A673 (cell line): ENCODE data around the gene NKIRAS2. TPM values are rescaled to one million over a fixed set of nuclear protein-coding genes. Genes with fewer than 3 reads are reported as not detected.
"Not testable (repeated sequence)": the region's sequence is repeated elsewhere in the genome, so short reads cannot be mapped to it uniquely, and the experiment has no call there.

ENCODE experiments used
- BruUV-seq: library from RNA; stranded (reverse); fragments of 400-500 nt; replicated peaks from 2 replicates; lab custom pipeline; 2021; lab: Mats Ljungman, UMichigan
- CTCF ChIA-PET: fragments of 300-600 bp; sonication (Branson Sonifier 250); formaldehyde crosslinking; loops from one replicate; lab custom pipeline; 2022; ENCODE audit warnings: antibody characterized with exemption; lab: Charles Lee
- POLR2A ChIA-PET: fragments of 300-600 bp; sonication (Branson Sonifier 250); formaldehyde crosslinking; loops from one replicate; lab custom pipeline; 2022; ENCODE audit warnings: antibody characterized with exemption; ENCODE audit not compliant: low non-redundant PET; lab: Charles Lee
- DNase-seq: peaks from one replicate; pipeline ENCODE4 v3.0.0-alpha.2; 2015; ENCODE audit warnings: low spot score
- H3K27ac ChIP-seq: fragments of 200-600 bp; sonication (generic); 2 replicates; pipeline ENCODE4 v1.5.1; 2016; ENCODE audit warnings: mixed run types, low read depth, mild to moderate bottlenecking, mixed read lengths, antibody characterized with exemption, low read length; ENCODE audit not compliant: poor library complexity, severe bottlenecking
- H3K27me3 ChIP-seq: fragments of 200-600 bp; sonication (generic); replicated peaks from 2 replicates; pipeline ENCODE4 v1.6.1; 2017; ENCODE audit warnings: mixed run types, low read depth, mild to moderate bottlenecking, mixed read lengths, antibody characterized with exemption, low read length; ENCODE audit not compliant: insufficient read depth, poor library complexity
- H3K36me3 ChIP-seq: fragments of 200-600 bp; sonication (generic); 2 replicates; pipeline ENCODE4 v1.6.1; 2016; ENCODE audit warnings: mixed run types, mild to moderate bottlenecking, mixed read lengths, antibody characterized with exemption, low read length; ENCODE audit not compliant: insufficient read depth, poor library complexity, severe bottlenecking
- H3K4me1 ChIP-seq: fragments of 200-600 bp; sonication (generic); 2 replicates; pipeline ENCODE4 v1.6.1; 2017; ENCODE audit warnings: mixed run types, mild to moderate bottlenecking, mixed read lengths, antibody characterized with exemption, low read length; ENCODE audit not compliant: insufficient read depth, poor library complexity, severe bottlenecking
- H3K4me3 ChIP-seq: fragments of 200-600 bp; sonication (generic); 2 replicates; pipeline ENCODE4 v1.5.1; 2016; ENCODE audit warnings: low read depth, mixed run types, mild to moderate bottlenecking, mixed read lengths, low read length; ENCODE audit not compliant: poor library complexity, severe bottlenecking
- H3K9me3 ChIP-seq: fragments of 200-600 bp; sonication (generic); 2 replicates; pipeline ENCODE4 v1.6.1; 2016; ENCODE audit warnings: mixed run types, low read depth, mild to moderate bottlenecking, mixed read lengths, antibody characterized with exemption, low read length; ENCODE audit not compliant: poor library complexity, severe bottlenecking
- EZH2 ChIP-seq: fragments of 200-600 bp; sonication (generic); IDR thresholded peaks from 2 replicates; pipeline ENCODE4 v1.6.1; 2017; ENCODE audit warnings: borderline replicate concordance, low read depth, mild to moderate bottlenecking, mixed read lengths, antibody characterized with exemption, low read length; ENCODE audit not compliant: poor library complexity, severe bottlenecking
- intact Hi-C: fragments of 100-400 bp; cut with micrococcal nuclease; formaldehyde crosslinking; loops from one replicate; pipeline ENCODE4 v1.10.0; 2022; ENCODE audit not compliant: unreplicated experiment
- total RNA-seq: library from RNA; stranded (reverse); gene quantifications from 2 replicates; pipeline ENCODE4 v1.2.3, GENCODE V29; 2021
- TF ChIP-seq, protein P1 (sequence below): fragments of 300-800, 200-600 bp; sonication (generic); conservative IDR thresholded peaks from 2 replicates; pipeline ENCODE4 v1.5.1; 2017; ENCODE audit warnings: low read depth, mild to moderate bottlenecking, antibody characterized with exemption, low read length, moderate library complexity, mixed read lengths

Gene NKIRAS2
- total RNA-seq, 1 experiment from 2014 or later, result 28.7 TPM

DNA sequence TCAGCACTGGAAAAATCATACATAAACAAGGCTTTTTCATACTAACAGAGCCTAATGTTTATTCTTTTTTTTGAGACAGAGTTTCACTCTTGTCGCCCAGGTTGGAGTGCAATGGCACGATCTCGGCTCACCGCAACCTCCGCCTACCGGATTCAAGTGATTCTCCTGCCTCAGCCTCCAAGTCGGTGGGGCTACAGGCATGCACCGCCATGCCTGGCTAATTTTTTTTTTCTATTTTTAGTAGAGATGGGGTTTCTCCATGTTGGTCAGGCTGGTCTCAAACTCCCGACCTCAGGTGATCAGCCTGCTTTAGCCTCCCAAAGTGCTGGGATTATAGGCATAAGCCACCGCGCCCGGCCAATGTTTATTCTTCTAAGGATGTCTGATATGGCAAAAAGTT, 6.2 kb upstream of the NKIRAS2 start:
- H3K27me3 ChIP-seq, CTCF ChIA-PET, H3K9me3 ChIP-seq, H3K4me3 ChIP-seq, H3K36me3 ChIP-seq, H3K4me1 ChIP-seq, DNase-seq, H3K27ac ChIP-seq, intact Hi-C loops, BruUV-seq: not testable (repeated sequence)
- POLR2A ChIA-PET, result interaction anchor here (0.7 kb wide), 1 partner anchor 118 kb away, joined by 5 read pairs; no protein-coding TSS in a partner anchor

DNA sequence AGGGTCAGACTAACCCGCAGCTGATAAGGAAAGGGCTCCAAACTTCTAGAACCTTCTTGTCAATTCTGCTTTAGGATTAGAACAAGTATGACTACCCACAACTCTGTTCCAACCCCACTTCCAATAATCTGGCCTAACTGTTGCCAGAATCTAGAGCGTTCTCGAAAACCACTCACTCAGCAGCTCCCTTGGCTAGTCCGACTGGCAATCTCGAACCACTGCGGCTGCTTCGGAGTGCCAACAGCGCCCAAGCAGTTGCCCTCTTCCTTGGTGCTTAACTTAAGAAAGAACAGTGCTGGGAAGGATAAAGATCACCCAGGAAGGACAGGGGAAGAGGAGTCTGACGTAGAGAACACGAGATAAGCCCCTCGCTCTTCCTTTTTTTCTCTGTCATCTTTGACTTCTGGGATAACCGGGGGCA, 3.5 kb upstream of the NKIRAS2 start:
- Histone ChIP-seq H3K4me3 (peak overlapping the region; percentile 79), H3K9me3 (no peaks in the 10 kb centered on the region), H3K27me3 (no peaks in the 10 kb centered on the region), H3K4me1 (no peaks in the 10 kb centered on the region), H3K27ac (peak overlapping the region; percentile 94), H3K36me3 (no peaks in the 10 kb centered on the region)
- TF ChIP-seq, protein P1, sequence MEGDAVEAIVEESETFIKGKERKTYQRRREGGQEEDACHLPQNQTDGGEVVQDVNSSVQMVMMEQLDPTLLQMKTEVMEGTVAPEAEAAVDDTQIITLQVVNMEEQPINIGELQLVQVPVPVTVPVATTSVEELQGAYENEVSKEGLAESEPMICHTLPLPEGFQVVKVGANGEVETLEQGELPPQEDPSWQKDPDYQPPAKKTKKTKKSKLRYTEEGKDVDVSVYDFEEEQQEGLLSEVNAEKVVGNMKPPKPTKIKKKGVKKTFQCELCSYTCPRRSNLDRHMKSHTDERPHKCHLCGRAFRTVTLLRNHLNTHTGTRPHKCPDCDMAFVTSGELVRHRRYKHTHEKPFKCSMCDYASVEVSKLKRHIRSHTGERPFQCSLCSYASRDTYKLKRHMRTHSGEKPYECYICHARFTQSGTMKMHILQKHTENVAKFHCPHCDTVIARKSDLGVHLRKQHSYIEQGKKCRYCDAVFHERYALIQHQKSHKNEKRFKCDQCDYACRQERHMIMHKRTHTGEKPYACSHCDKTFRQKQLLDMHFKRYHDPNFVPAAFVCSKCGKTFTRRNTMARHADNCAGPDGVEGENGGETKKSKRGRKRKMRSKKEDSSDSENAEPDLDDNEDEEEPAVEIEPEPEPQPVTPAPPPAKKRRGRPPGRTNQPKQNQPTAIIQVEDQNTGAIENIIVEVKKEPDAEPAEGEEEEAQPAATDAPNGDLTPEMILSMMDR, result no peak
- TF ChIP-seq EZH2, result no peak
- ChIA-PET CTCF (no interaction called here), POLR2A (no interaction called here)
- intact Hi-C loops, result no loop called here
- peak; percentile 6 for DNase-seq
- no TSS peak for BruUV-seq

DNA sequence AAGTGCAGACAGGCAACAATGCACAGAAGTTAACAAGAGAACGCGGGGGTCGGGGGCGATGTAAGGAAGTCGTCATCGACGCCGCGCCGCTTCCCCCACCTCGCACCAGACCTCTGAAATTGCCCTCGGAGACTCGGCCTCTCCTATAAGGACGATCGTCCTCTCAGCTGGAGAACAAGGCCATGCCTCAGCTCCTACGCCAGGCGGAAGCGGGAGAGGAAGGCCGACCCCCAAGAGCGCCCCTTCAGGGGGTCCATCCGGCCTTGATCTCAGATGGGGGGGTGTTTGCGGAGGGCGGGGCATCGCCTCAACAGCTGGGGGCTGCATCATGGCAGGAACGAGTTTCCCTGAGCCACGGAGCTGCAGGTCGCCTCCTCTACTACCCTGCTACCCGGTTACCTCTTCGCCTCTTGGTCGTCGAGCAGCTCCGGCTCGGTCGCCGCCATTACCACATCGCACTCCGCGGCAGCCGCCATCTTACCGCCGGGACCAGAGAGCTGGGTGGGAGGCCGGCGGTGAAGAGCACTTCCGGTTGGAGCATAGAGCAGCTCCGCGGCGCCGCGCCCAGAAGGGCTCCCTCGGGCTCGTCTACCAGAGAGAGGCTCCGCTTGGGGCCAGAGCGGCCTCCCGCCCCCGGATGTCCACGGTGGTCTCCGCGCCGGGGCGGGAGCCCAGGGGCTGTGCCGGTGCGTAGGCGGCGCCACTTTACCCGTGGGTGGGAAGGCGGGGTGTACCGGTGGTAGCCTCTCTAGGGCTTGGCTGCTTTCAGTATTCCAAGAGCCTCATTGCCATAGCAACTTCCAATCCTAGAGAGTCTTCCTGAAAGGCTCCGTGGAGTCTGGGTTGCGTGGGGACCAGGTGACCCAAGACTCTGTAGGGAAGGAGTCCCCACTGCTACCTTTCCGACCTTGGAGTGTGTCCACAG, 2.7 kb upstream of the NKIRAS2 start, which contains the start of gene DNAJC7:
Gene DNAJC7 (minus strand): TSS at position 499 of the 925 bp plus-strand sequence. CDS start 23 bp downstream, at position 476.
- H3K27me3 ChIP-seq, result no peaks in the 10 kb centered on the region
- DNase-seq, result peak; percentile 92
- TSS peak; percentile 70 for BruUV-seq
- H3K27ac ChIP-seq, result peak within 1 kb of the TSS; percentile 94
- H3K9me3 ChIP-seq, result no peaks in the 10 kb centered on the region
- POLR2A ChIA-PET, result interaction anchor here (0.7 kb wide), 1 partner anchor 12 kb away, joined by 3 read pairs; no protein-coding TSS in a partner anchor
- intact Hi-C loops, result no loop called here
- peak within 1 kb of the TSS; percentile 79 for H3K4me3 ChIP-seq
- H3K4me1 ChIP-seq, result no peaks in the 10 kb centered on the region
- CTCF ChIA-PET, result interaction anchor here (0.5 to 0.6 kb wide), 2 partner anchors 190 to 406 kb away, joined by 3 read pairs; partner anchors contain the start of gene CAVIN1
- no peaks in the 10 kb centered on the region for H3K36me3 ChIP-seq
- TF ChIP-seq, protein P1, result no peak
- no peak for TF ChIP-seq EZH2
